Smooth muscle cell (in vitro differentiated cells): ENCODE data around the gene MUSTN1. TPM values are rescaled to one million over a fixed set of nuclear protein-coding genes. Genes with fewer than 3 reads are reported as not detected.

ENCODE experiments used
- DNase-seq: peaks from one replicate; lab custom pipeline; 2025; ENCODE audit not compliant: unreplicated experiment; lab: John Stamatoyannopoulos, UW
- H2AFZ ChIP-seq: fragments of 200-600 bp; sonication (generic); 2 replicates; pipeline ENCODE4 v1.6.0; 2016; ENCODE audit warnings: antibody characterized with exemption, low read depth, mild to moderate bottlenecking
- H3F3A ChIP-seq: fragments of 200-600 bp; sonication (generic); 2 replicates; pipeline ENCODE4 v1.6.0; 2017; ENCODE audit warnings: antibody characterized with exemption, low read depth
- H3K27ac ChIP-seq: fragments of 200-600 bp; sonication (generic); 2 replicates; pipeline ENCODE4 v1.5.1; 2016; ENCODE audit warnings: low read depth, mild to moderate bottlenecking
- H3K27me3 ChIP-seq: fragments of 200-600 bp; sonication (generic); 2 replicates; pipeline ENCODE4 v1.6.1; 2016; ENCODE audit warnings: low read depth, mild to moderate bottlenecking
- H3K36me3 ChIP-seq: fragments of 200-600 bp; sonication (generic); 2 replicates; pipeline ENCODE4 v1.5.1; 2016; ENCODE audit warnings: low read depth
- H3K4me1 ChIP-seq: fragments of 200-600 bp; sonication (generic); 2 replicates; pipeline ENCODE4 v1.5.1; 2016; ENCODE audit warnings: low read depth
- H3K4me2 ChIP-seq: fragments of 200-600 bp; sonication (generic); 2 replicates; pipeline ENCODE4 v1.6.0; 2016; ENCODE audit warnings: mild to moderate bottlenecking
- H3K4me3 ChIP-seq: fragments of 200-600 bp; sonication (generic); 2 replicates; pipeline ENCODE4 v1.5.1; 2016; ENCODE audit warnings: mild to moderate bottlenecking
- H3K79me2 ChIP-seq: fragments of 200-600 bp; sonication (generic); 2 replicates; pipeline ENCODE4 v1.6.0; 2016; ENCODE audit warnings: low read depth, mild to moderate bottlenecking
- H3K9ac ChIP-seq: fragments of 200-600 bp; sonication (generic); 2 replicates; pipeline ENCODE4 v1.6.0; 2016; ENCODE audit warnings: low read depth
- H3K9me3 ChIP-seq: fragments of 200-600 bp; sonication (generic); replicated peaks from 2 replicates; pipeline ENCODE4 v1.5.1; 2016; ENCODE audit warnings: low read depth
- H4K20me1 ChIP-seq: fragments of 200-600 bp; sonication (generic); 2 replicates; pipeline ENCODE4 v1.6.0; 2016; ENCODE audit warnings: low read depth
- WGBS: methylation state at CpG from one replicate; pipeline ENCODE4 v1.1.7; 2016; ENCODE audit warnings: low lambda C conversion rate; 5-methylcytosine and 5-hydroxymethylcytosine counted together
- polyA plus RNA-seq: library from polyadenylated mRNA; unstranded; fragments of >200 nt; fragmentation: Nextera tagmentation; extraction: Ambion mirVana; gene quantifications from 2 replicates; pipeline ENCODE4 v1.2.1, GENCODE V29; 2016
- total RNA-seq: library from RNA; depleted of rRNA; stranded (reverse); fragments of >200 nt; gene quantifications from 2 replicates; pipeline ENCODE4 v1.2.3, GENCODE V29; 2014
- TF ChIP-seq, protein P1 (sequence below): fragments of 200-600 bp; sonication (generic); IDR thresholded peaks from 2 replicates; pipeline ENCODE4 v1.5.1; 2017; ENCODE audit warnings: borderline replicate concordance, mild to moderate bottlenecking, antibody characterized with exemption; ENCODE audit not compliant: insufficient read depth, poor library complexity, severe bottlenecking

MUSTN1 gene
- total and polyA plus RNA-seq, 2 experiments from 2014 or later = 0.30 to 2.2 TPM

DNA sequence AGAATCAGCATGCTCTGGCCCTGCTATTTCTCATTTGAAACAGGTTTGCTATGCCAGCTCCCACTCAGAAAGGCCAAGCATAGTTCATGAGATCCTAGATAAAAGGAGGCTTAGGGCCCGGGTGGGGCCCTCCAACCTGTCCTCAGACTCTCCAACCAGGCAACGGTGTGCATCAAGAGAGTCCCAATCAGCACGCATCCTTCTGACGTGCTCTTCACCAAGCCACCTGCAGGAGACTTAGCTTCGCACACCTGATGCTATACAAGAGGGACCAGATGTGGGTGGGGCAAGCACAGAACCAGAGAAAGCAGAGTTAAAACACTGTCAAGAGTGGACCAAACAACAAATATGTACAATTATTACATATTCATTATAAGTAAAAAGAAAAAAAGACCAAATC, 45.2 kb upstream of the MUSTN1 start:
- no peaks in the 10 kb centered on the region for H3K27me3 ChIP-seq
- no peaks in the 10 kb centered on the region for H3K79me2 ChIP-seq
- no peaks in the 10 kb centered on the region for H3K9me3 ChIP-seq
- WGBS = 93% methylated on average over 5 of the region's 5 CpGs
- no peak overlapping the region for H3K4me2 ChIP-seq
- H3K36me3 ChIP-seq = no peaks in the 10 kb centered on the region
- H3K27ac ChIP-seq = no peak overlapping the region
- no peaks in the 10 kb centered on the region for H3K4me1 ChIP-seq
- no peak for DNase-seq
- peaks cover 38% of the 10 kb centered on the region for H4K20me1 ChIP-seq
- TF ChIP-seq, protein P1, sequence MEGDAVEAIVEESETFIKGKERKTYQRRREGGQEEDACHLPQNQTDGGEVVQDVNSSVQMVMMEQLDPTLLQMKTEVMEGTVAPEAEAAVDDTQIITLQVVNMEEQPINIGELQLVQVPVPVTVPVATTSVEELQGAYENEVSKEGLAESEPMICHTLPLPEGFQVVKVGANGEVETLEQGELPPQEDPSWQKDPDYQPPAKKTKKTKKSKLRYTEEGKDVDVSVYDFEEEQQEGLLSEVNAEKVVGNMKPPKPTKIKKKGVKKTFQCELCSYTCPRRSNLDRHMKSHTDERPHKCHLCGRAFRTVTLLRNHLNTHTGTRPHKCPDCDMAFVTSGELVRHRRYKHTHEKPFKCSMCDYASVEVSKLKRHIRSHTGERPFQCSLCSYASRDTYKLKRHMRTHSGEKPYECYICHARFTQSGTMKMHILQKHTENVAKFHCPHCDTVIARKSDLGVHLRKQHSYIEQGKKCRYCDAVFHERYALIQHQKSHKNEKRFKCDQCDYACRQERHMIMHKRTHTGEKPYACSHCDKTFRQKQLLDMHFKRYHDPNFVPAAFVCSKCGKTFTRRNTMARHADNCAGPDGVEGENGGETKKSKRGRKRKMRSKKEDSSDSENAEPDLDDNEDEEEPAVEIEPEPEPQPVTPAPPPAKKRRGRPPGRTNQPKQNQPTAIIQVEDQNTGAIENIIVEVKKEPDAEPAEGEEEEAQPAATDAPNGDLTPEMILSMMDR = no peak
- no peak overlapping the region for H2AFZ ChIP-seq
- H3F3A ChIP-seq = no peaks in the 10 kb centered on the region
- no peak overlapping the region for H3K9ac ChIP-seq
- H3K4me3 ChIP-seq = no peak overlapping the region

DNA sequence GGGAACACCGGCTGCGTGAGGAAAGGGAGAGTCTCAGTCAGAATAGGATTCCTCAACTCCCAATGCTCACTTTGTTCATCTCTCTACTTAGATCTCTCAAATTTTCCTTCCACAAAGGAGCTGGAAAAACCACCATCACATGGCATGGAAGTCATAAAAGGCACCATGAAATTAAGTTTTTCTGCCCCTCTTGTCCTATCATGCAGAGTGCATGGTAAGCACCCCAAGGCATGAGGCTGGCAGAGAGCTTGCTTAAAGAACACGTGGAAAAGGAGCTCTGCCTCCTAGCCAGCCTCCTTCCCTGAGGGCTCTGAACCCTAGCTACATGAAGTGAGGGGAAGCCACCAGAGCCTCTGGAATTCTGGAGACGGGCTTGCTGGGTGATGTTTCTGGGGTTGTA, 44.8 kb upstream of the MUSTN1 start:
- Histone ChIP-seq H3K9ac (no peak overlapping the region), H3K4me1 (no peaks in the 10 kb centered on the region), H3K79me2 (no peaks in the 10 kb centered on the region), H3K4me2 (no peak overlapping the region), H3K9me3 (no peaks in the 10 kb centered on the region), H2AFZ (no peak overlapping the region), H3F3A (no peaks in the 10 kb centered on the region), H3K27me3 (no peaks in the 10 kb centered on the region), H3K4me3 (no peak overlapping the region), H3K36me3 (no peaks in the 10 kb centered on the region), H4K20me1 (peaks cover 42% of the 10 kb centered on the region), H3K27ac (no peak overlapping the region)
- no peak for DNase-seq
- TF ChIP-seq, protein P1 = no peak
- WGBS = 93% methylated on average over 4 of the region's 4 CpGs

DNA sequence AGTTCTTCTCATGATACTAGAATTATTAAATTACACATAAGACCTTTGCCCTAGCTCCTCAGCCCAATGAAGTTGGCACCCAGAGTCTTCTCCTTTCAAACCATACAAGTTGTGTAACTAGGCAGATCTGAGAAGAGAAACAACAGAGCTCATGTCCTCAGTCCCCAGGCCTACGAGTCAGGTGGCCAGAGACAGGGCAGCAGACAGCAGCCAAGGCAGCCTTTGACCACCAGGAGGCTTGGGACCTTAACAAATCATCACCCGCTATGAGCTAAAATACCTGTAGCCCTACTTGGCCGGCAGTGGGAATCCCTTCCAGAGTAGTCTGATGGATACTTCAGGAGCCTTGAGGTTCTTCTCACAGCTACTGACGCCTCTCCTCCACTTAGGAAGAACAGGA, 44.3 kb upstream of the MUSTN1 start:
- Histone ChIP-seq H2AFZ (no peak overlapping the region), H3K4me2 (no peak overlapping the region), H3K9ac (no peak overlapping the region), H3K9me3 (no peaks in the 10 kb centered on the region), H3K36me3 (no peaks in the 10 kb centered on the region), H4K20me1 (peaks cover 47% of the 10 kb centered on the region), H3K4me3 (no peak overlapping the region), H3K4me1 (no peaks in the 10 kb centered on the region), H3K27me3 (no peaks in the 10 kb centered on the region), H3F3A (no peaks in the 10 kb centered on the region), H3K27ac (no peak overlapping the region), H3K79me2 (no peaks in the 10 kb centered on the region)
- 95% methylated on average over 4 of the region's 4 CpGs for WGBS
- DNase-seq = no peak
- TF ChIP-seq, protein P1 = no peak

DNA sequence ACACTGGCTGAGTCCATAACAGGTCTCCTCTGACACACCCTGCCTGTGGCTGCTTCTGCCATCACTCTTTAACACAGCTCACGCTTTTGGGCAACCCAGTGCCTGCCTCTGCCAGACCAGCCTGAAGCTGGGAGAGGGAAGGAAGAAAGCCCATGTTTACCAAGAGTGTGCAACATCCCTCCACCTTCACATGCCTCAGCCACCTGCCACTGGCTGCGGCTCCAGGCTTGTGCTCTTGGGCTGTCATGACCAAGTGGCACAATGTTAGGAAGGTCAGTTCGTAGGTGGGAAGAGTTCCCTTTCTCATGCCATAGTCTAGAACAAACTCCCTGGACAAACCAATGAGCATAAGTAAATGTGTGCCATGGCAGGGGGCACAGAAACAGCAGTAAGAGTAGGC, 42.3 kb upstream of the MUSTN1 start:
- DNase-seq = no peak
- H3K4me1 ChIP-seq = no peaks in the 10 kb centered on the region
- no peaks in the 10 kb centered on the region for H3K79me2 ChIP-seq
- no peak overlapping the region for H2AFZ ChIP-seq
- H3K36me3 ChIP-seq = no peaks in the 10 kb centered on the region
- TF ChIP-seq, protein P1 = no peak
- H4K20me1 ChIP-seq = peaks cover 62% of the 10 kb centered on the region
- H3K9me3 ChIP-seq = no peaks in the 10 kb centered on the region
- H3K27me3 ChIP-seq = no peaks in the 10 kb centered on the region
- 96% methylated on average over 3 of the region's 3 CpGs for WGBS
- H3F3A ChIP-seq = no peaks in the 10 kb centered on the region
- no peak overlapping the region for H3K9ac ChIP-seq
- no peak overlapping the region for H3K4me3 ChIP-seq
- H3K4me2 ChIP-seq = no peak overlapping the region
- no peak overlapping the region for H3K27ac ChIP-seq
